ENCODE measurements around the gene LRRC23. TPM values are rescaled to one million over a fixed set of nuclear protein-coding genes. Genes with fewer than 3 reads are reported as not detected.

LRRC23 gene
- total and polyA plus RNA-seq, 9 of the 15 experiments (the other 6 are each of a cell fraction or from before 2014, with no cell fraction given), result 2.2 to 7.0 (median 3.0) TPM

DNA sequence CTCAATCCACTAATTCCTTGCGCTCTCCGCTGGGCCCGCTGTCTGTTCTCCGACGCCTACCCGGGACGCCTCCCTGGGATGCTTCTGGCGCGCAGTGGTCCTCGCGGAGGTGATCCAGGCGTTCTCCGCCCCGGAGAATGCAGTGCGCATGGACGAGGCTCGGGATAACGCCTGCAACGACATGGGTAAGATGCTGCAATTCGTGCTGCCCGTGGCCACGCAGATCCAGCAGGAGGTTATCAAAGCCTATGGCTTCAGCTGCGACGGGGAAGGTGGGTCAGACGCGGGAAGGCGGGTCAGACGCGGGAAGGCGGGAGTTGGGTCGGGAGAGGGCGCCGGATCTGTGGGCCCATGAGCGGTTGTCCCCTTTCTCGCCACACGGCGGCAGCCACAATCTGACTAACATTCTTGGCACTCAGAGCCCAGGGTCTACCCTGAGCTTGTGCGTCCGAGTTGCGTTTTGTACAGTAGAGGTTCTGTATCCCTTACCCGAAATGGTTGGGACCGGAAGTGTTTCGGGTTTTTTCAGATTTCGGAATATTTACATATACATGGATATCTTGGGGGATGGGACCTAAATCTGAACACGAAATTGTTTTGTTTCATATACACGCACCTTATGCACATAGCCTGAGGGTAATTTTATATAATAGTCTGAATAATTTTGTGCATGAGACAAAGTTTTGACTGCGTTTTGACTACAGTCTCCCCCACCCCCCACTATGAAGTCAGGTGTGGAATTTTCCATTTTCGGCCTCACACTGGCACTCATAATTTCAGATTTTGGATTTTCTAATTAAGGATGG, 40.0 kb downstream of the LRRC23 start (continued):
- TF ChIP-seq HDAC1 (IDR thresholded peaks at IDR 0.05) (peak in 1 of 2 experiments; percentile 72; a peak in 2 of 4 replicates), MTA3 (IDR thresholded peaks at IDR 0.05; ENCODE audit: borderline replicate concordance) (peak; percentile 58; the same call in 1 of the 2 replicates), HMG20B (CRISPR knock-in tag; IDR thresholded peaks at IDR 0.05) (no peak), HNRNPUL1 (IDR thresholded peaks at IDR 0.05; ENCODE audit: low read length) (no peak; the same call in none of the 2 replicates), CBX5 (IDR thresholded peaks at IDR 0.05; ENCODE audit: borderline replicate concordance, low read depth) (no peak), POLR2H (tag; IDR thresholded peaks at IDR 0.05; ENCODE audit: low read depth) (no peak), RAD21 (CRISPR knock-in tag; conservative IDR thresholded peaks at IDR 0.05 in 1 of 2, IDR thresholded peaks at IDR 0.05 in 1 of 2) (peak; percentile 90 to 91), CBFB (CRISPR knock-in tag; IDR thresholded peaks at IDR 0.05) (no peak), NELFE (IDR thresholded peaks at IDR 0.05; ENCODE audit: insufficient read depth, insufficient read length) (peak; percentile 67), NFIX (CRISPR knock-in tag; IDR thresholded peaks at IDR 0.05; ENCODE audit: low read depth) (no peak), NFIC (IDR thresholded peaks at IDR 0.05) (no peak), NR2C1 (IDR thresholded peaks at IDR 0.05) (peak; percentile 25; the same call in 1 of the 2 replicates), NR2C1 (tag; IDR thresholded peaks at IDR 0.05) (0 out of 2 replicates have a peak, but pooled peaks have one; percentile 23), CBFA2T2 (conservative IDR thresholded peaks at IDR 0.05) (no peak), ATF7 (IDR thresholded peaks at IDR 0.05) (peak; percentile 38), EWSR1 (IDR thresholded peaks at IDR 0.05; ENCODE audit: borderline replicate concordance, low read depth, partially characterized antibody) (no peak), TCF3 (CRISPR knock-in tag; IDR thresholded peaks at IDR 0.05) (peak; percentile 20; the same call in 1 of the 2 replicates), CHD1 (IDR thresholded peaks at IDR 0.05; ENCODE audit: low read length) (no peak)
- TF ChIP-seq, protein P1, sequence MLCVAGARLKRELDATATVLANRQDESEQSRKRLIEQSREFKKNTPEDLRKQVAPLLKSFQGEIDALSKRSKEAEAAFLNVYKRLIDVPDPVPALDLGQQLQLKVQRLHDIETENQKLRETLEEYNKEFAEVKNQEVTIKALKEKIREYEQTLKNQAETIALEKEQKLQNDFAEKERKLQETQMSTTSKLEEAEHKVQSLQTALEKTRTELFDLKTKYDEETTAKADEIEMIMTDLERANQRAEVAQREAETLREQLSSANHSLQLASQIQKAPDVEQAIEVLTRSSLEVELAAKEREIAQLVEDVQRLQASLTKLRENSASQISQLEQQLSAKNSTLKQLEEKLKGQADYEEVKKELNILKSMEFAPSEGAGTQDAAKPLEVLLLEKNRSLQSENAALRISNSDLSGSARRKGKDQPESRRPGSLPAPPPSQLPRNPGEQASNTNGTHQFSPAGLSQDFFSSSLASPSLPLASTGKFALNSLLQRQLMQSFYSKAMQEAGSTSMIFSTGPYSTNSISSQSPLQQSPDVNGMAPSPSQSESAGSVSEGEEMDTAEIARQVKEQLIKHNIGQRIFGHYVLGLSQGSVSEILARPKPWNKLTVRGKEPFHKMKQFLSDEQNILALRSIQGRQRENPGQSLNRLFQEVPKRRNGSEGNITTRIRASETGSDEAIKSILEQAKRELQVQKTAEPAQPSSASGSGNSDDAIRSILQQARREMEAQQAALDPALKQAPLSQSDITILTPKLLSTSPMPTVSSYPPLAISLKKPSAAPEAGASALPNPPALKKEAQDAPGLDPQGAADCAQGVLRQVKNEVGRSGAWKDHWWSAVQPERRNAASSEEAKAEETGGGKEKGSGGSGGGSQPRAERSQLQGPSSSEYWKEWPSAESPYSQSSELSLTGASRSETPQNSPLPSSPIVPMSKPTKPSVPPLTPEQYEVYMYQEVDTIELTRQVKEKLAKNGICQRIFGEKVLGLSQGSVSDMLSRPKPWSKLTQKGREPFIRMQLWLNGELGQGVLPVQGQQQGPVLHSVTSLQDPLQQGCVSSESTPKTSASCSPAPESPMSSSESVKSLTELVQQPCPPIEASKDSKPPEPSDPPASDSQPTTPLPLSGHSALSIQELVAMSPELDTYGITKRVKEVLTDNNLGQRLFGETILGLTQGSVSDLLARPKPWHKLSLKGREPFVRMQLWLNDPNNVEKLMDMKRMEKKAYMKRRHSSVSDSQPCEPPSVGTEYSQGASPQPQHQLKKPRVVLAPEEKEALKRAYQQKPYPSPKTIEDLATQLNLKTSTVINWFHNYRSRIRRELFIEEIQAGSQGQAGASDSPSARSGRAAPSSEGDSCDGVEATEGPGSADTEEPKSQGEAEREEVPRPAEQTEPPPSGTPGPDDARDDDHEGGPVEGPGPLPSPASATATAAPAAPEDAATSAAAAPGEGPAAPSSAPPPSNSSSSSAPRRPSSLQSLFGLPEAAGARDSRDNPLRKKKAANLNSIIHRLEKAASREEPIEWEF (CRISPR knock-in tag; IDR thresholded peaks at IDR 0.05), result no peak
- TF ChIP-seq, protein P2, sequence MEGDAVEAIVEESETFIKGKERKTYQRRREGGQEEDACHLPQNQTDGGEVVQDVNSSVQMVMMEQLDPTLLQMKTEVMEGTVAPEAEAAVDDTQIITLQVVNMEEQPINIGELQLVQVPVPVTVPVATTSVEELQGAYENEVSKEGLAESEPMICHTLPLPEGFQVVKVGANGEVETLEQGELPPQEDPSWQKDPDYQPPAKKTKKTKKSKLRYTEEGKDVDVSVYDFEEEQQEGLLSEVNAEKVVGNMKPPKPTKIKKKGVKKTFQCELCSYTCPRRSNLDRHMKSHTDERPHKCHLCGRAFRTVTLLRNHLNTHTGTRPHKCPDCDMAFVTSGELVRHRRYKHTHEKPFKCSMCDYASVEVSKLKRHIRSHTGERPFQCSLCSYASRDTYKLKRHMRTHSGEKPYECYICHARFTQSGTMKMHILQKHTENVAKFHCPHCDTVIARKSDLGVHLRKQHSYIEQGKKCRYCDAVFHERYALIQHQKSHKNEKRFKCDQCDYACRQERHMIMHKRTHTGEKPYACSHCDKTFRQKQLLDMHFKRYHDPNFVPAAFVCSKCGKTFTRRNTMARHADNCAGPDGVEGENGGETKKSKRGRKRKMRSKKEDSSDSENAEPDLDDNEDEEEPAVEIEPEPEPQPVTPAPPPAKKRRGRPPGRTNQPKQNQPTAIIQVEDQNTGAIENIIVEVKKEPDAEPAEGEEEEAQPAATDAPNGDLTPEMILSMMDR (IDR thresholded peaks at IDR 0.05 in 2 of 3, conservative IDR thresholded peaks at IDR 0.05 in 1 of 3; ENCODE audit: insufficient read depth in 2 of 3, low read depth in 1 of 3, low read length in 3 of 3), result peak; percentile 84 to 98 (median 92); a peak in 5 of 6 replicates
- TF ChIP-seq, protein P3, sequence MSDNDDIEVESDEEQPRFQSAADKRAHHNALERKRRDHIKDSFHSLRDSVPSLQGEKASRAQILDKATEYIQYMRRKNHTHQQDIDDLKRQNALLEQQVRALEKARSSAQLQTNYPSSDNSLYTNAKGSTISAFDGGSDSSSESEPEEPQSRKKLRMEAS (CRISPR knock-in tag; IDR thresholded peaks at IDR 0.05), result peak; percentile 64
